ENCODE data around the gene DPT.

The DPT gene

DNA sequence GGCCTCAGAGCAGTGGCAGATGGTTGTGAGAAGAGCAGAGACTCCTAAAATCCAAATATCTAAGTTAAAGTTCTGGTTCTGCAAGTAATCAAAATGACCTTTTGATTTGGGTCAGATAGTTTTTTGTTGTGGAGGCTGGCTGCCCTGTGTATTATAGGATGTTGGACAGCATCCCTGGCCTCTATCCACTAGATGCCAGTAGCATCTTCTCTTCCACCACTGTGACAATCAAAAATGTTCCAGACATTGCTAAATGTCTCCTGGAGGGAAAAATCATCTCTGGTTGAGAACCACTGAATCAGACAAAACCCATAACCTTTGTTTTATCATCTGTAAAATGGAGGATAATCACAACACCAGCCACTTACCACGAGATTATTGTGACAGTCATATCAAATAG, 5.9 kb upstream of the DPT start:
- DNase-seq = no peak

DNA sequence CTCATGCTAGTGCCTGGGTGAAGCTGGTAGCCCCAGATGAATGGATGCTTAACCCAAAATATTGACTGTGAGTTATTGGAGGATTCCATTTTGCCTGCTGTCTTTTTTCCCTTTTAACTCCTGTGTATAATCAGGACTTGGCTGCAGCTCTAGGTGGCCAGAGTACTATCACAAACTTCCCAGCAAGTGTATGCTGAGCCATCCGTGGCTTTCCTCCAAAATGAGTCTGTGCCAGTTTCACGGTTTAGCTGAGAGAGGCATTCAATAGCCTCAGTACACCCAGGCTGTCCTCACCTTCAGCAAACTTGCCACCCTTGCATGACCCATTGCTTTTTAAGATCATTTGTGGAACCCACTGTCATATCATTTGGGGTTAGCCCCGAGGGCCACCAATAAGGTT, 5.3 kb upstream of the DPT start:
- DNase-seq = no peak

GRCh38 chr1:168733241-168733640, 4.2 kb upstream of the DPT start:
- no peak for DNase-seq

- DNase-seq = no peak
Measured at GRCh38 chr1:168732736-168733135, 3.7 kb upstream of the DPT start.

GRCh38 chr1:168731244-168731953, 2.4 kb upstream of the DPT start:
- no peak for DNase-seq

DNA sequence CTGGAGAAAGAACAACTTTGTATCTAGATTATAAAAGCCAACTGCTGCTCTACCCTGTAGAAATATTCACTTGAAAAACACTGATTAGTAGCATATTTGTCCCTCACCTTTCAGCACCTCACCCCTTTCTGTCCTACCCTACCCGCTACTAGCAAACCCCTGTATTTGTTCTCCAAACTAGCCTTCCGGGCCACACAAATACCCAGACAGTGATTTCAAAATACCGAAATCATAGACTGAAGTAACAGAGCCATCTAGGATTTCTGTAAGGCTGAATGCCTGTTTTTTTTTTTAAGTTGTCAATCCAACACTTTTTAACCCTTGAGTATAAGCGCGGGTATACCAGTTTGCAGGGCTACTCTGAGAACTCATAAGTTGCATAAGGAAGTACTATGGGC, 398 bp upstream of the DPT start:
- no peak for DNase-seq

- DNase-seq = no peak
Measured at GRCh38 chr1:168726719-168727118, 2.3 kb downstream of the DPT start.

DNA sequence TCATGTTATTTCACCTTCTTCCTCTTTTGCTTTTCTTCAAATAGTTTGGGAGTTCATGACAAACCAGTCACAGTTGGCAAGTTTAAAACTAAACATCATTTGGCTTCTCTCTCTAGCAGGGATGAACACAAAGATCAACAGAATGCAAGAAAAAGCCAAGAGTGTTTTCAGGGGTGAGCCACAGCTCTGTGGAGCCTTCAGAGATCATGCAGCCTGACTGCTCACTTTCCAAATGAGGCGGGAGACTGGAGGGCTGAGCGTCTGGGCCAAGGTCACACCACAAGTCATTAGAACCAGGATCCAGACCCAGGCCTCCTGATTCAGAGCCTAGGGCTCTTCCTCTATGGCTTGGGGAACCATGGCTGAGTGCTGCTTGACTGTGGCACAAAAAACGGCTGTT, 2.7 kb downstream of the DPT start:
- no peak for DNase-seq

DNA sequence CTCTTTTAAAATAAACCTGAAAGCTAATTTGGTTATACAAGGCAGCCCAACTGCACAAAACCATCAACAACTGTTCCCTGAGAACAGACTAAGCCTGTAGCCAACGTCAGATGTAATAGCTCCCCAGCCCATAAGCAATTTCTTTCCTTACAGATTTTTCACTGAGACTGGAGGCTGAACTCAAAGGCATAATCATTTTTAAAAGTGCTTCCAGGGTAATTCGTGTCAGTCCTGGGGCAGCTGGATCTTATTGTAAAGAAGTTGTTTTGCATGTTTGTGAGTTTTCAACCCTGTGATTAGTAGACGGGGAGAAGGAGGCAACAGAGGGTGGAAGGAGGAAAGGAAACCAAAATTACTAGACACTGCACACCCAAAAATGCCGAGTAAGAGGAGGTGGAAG, 3.2 kb downstream of the DPT start:
- no peak for DNase-seq

- no peak for DNase-seq
Measured at GRCh38 chr1:168725060-168725459, 3.9 kb downstream of the DPT start.

- DNase-seq = no peak
Measured at GRCh38 chr1:168723000-168723399, 6.0 kb downstream of the DPT start.

- DNase-seq = no peak
Measured at GRCh38 chr1:168720839-168721238, 8.2 kb downstream of the DPT start.

DNA sequence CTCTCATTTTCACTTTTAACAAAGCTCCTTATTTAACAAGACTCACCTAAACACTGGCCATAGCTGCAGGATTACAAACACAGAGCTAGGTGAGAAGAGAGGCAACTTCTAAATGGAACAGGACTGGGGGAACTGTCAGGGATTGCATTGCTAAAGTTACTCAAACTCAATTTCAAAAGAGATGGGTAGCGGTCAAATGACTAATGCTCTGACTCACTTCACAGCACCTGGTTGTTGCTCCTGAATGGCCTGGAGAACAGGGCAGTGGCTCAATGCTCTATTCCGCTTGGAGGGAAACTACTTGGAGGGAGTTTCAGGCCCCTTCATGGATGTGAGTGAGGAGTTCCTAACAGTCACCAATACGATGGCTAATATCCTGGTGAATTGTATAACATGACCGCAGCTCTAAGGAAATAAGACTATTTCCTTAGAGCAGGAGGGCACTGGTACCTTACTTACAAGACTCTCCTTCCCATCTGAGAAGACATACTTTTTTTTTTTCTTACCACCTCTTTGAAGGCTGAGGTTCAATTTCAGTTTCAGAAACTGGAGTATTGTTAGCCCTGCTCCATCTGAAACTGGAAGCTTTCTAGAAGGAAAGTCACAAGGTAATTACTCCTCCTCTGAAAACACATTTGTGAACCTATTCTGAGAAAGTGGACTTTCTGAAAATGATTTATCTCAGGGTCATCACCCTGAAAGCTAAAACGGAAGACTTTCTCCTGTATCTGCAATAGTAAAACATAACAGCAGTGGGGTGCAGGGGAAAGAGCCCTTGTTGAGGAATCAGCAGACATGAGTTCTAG, 9.5 kb downstream of the DPT start:
- no peak for DNase-seq

GRCh38 chr1:168717906-168718891, 10.8 kb downstream of the DPT start:
- DNase-seq = no peak

GRCh38 chr1:168714012-168714411, 15.0 kb downstream of the DPT start:
- DNase-seq = no peak

DNA sequence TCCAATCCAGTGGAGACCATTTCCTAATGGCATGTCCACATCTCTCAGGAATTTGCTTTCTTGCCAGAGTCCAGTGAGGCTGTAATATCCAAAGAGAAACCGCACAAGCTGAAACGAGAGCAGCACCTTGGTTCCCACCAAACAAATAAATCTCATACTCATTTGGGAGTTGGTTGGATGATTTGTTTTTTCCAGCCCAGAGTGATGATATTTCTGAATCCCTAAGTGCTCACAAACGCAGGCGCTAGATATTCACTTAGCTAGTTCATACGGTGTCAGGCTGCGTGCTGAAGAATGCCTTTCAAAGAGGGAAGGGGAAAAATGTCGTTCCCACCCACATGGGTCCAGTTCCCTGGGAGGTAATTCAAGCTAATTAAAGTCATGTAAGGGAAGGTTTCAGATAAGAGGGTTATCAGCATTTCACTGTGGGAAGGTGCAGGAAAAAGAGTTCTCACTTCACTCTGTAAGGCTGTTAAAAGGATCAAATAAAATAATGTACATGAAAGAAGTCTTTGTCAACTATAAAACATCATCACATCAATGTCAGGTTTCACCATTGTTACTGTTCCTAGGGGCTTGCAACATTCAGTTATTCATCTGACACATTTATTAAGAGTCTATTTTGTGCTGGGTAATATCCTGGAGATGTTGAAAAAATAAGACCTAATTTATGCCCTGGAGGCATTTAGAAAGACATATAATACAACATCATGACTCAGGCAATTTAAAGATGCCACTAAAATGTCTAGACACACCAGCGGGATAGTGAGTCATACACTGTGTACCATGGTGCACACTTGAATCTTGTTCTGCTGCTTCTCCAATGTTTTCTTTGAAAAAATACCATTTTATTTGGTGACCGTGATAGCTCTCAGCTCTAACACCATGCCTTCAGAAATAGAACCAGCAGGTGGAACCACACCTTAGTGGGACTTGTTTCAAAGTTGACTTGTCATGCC, 19.3 kb downstream of the DPT start:
- no peak for DNase-seq

DNA sequence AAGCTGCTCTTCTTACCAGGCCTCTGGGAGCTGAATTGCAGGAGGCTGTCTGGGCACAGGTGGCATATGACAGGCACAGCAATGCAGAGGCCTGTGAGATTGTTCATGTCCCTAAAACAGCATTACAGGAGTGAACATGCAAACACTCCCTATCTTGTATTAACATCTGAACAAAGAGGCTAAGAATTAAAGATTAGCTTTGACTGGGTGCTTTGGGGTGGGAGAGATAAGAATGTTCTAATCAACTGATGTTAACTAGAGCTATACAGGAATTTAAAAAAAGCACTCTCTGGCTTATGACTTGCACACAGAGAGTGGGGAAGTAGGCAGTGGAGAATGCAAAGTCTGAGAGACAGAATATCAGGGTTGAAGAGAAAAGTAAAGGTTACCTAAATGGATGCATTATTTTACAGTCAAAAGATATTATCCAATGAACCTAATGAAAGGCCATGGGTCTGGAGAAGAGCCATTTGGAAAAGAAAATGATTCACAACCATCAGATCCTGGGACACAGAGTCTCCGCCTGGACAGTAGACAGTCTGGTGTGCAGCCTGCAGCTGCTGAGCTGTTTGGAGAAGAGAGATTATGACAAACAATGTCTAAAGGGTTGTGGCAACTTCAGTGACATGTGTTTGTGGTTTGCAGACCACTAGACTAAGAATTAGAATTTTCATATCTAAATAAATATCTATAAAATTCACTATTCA, 20.2 kb downstream of the DPT start:
- no peak for DNase-seq

GRCh38 chr1:168706391-168706992, 22.5 kb downstream of the DPT start:
- DNase-seq = no peak

DNA sequence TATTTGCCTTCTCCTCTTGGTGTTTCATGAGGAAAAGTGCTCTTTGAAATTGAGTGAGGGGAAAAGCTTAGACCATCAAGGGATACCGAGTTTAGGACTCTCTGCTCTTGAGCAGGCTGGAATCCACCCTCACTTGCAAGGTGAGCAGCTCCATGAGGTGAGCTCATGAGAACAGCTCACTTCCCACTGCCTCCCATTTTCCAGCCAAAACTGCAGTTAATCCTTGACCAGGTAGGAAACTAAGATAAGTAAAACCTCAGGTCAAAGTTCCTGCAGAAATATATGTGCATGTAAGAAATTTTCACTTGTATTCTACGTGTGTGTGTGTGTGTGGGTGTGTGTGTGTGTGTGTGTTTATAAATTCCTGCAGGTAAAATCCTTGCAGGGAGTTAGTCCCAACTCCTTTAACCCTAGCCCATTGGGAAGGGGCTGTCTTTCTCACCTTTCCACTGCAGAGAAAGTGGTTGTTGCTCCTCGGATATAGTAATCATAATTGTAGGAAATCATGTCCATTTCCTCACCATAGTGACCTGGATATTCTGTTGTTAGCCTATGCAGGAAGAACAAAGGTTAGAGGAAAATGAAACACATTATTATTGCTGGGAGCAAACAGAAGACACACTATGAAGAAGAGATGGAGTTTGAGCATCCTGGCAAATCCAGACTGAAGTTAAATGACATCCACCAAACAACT, 28.3 kb downstream of the DPT start:
- no peak for DNase-seq

GRCh38 chr1:168698453-168698852, 30.6 kb downstream of the DPT start:
- DNase-seq = no peak

Data from NCI-H187 (cell line).